Measurements from ENCODE around the gene B4GALT7. TPM values are rescaled to one million over a fixed set of nuclear protein-coding genes. Genes with fewer than 3 reads are reported as not detected.

B4GALT7 gene
- total and polyA plus RNA-seq, 7 donors, result 4.9 to 25.8 (median 14.3) TPM

DNA sequence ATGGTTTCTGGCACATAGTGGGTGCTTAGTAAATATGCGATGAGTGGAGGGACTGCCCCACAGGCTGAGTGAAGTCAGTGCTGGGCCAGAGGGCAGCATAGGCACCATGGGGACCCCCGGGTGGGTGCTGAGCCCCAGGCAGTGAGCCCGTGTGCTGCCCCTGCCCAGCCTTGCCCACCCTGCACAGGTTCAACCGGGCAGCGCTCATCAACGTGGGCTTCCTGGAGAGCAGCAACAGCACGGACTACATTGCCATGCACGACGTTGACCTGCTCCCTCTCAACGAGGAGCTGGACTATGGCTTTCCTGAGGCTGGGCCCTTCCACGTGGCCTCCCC, 7.2 kb downstream of the B4GALT7 start:
- H3K4me3 ChIP-seq, result no peak overlapping the region
- no peak for DNase-seq
- intact Hi-C loops (cut with DNase I), result no loop called here
- no peaks in the 10 kb centered on the region for H3K9me3 ChIP-seq
- WGBS, 2 donors, result 46 to 66% methylated on average over 11 of the region's 11 CpGs
- no peak for TF ChIP-seq POLR2AphosphoS5 (IDR thresholded peaks at IDR 0.05)
- TF ChIP-seq, protein P1, sequence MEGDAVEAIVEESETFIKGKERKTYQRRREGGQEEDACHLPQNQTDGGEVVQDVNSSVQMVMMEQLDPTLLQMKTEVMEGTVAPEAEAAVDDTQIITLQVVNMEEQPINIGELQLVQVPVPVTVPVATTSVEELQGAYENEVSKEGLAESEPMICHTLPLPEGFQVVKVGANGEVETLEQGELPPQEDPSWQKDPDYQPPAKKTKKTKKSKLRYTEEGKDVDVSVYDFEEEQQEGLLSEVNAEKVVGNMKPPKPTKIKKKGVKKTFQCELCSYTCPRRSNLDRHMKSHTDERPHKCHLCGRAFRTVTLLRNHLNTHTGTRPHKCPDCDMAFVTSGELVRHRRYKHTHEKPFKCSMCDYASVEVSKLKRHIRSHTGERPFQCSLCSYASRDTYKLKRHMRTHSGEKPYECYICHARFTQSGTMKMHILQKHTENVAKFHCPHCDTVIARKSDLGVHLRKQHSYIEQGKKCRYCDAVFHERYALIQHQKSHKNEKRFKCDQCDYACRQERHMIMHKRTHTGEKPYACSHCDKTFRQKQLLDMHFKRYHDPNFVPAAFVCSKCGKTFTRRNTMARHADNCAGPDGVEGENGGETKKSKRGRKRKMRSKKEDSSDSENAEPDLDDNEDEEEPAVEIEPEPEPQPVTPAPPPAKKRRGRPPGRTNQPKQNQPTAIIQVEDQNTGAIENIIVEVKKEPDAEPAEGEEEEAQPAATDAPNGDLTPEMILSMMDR (IDR thresholded peaks at IDR 0.05), result no peak
- TF ChIP-seq POLR2A (IDR thresholded peaks at IDR 0.05), result no peak
- no peak for TF ChIP-seq EP300 (IDR thresholded peaks at IDR 0.05)
- H3K36me3 ChIP-seq, result peaks cover 0 to 7% (median 0%) of the 10 kb centered on the region in 4 donors
- no peak overlapping the region for H3K27ac ChIP-seq
- H3K27me3 ChIP-seq, result no peaks in the 10 kb centered on the region
- H3K4me1 ChIP-seq, result peaks cover 0 to 12% (median 9%) of the 10 kb centered on the region in 4 donors

DNA sequence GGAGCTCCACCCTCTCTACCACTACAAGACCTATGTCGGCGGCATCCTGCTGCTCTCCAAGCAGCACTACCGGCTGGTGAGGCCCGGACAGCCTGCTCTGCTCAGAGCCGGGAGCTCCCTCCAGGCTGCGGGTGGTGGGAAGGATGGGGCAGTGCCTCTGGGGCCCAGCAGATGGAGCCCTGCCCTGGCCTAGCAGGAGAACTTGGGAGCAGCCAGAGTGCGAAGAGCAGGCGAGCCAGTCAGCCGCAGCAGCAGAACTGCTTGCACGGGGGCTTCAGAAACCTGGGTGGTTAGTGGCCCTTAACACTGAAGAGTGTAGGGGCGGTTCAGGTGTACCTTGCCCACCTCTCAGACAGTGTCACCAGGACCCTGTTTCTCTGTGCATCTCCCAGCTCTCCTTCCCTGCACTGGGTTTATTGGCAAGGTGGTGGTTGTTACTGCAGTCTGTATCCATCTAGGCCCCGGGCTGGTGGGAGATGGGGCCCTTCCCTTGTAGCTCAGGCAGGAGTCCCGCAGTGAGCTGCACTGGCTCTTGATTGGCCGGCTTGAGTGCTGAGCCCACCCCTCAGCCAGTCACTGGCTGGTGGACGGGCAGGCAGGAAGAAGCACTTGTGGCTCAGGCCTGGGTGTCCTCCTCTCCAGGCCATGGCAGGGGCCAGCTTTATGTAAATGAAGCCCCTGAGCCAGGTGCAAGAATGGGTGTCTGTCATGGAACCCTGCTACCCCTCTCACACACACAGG, 7.7 kb downstream of the B4GALT7 start:
- Histone ChIP-seq H3K4me1 (peaks cover 0 to 12% (median 9%) of the 10 kb centered on the region in 4 donors), H3K27me3 (no peaks in the 10 kb centered on the region), H3K36me3 (peaks cover 0 to 7% (median 0%) of the 10 kb centered on the region in 4 donors), H3K4me3 (no peak overlapping the region), H3K9me3 (no peaks in the 10 kb centered on the region), H3K27ac (no peak overlapping the region)
- intact Hi-C loops (cut with DNase I), result no loop called here
- DNase-seq, result peak; percentile 85
- TF ChIP-seq, protein P1 (IDR thresholded peaks at IDR 0.05), result peak; percentile 29 to 83 (median 74)
- TF ChIP-seq POLR2A (IDR thresholded peaks at IDR 0.05) (no peak), POLR2AphosphoS5 (IDR thresholded peaks at IDR 0.05) (peak in 1 of 4 donors; percentile 37), EP300 (IDR thresholded peaks at IDR 0.05) (no peak)
- WGBS, 2 donors, result 23 to 35% methylated on average over 15 of the region's 15 CpGs

DNA sequence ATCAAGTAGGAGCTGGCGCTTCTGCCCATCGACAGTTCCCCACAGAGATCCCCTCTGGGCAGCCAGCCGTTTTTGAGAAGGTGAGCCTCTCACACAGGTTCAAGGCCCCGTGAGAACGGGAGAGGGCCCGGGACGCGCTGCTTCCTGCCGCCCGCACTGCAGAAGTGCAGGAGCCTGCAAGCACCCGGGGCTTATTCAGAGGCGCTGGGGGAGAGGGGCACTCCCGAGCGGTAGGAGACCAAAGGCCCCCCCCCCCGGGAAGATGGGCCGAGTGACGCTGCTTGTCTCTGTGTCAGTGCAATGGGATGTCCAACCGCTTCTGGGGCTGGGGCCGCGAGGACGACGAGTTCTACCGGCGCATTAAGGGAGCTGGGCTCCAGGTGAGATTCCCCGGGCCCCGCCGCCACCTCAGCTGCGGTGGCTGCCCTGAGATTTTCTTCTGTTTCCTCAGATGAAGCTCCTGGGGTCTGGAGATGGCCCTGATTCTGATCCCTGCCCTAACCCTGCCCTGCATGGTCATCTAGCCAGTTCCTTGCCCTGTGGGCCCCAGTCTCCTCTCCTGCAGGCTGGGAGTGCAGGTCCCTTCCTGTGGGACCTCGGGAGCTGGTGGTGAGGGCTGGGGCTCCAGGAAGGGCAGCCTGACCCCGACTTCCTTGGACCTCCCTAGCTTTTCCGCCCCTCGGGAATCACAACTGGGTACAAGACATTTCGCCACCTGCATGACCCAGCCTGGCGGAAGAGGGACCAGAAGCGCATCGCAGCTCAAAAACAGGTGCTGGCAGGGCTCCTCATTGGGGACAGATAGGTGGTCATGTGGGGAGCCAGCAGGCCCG, 8.5 kb downstream of the B4GALT7 start:
- no peak for DNase-seq
- no peaks in the 10 kb centered on the region for H3K27me3 ChIP-seq
- no peak overlapping the region for H3K4me3 ChIP-seq
- TF ChIP-seq POLR2A (IDR thresholded peaks at IDR 0.05) (no peak), POLR2AphosphoS5 (IDR thresholded peaks at IDR 0.05) (no peak), EP300 (IDR thresholded peaks at IDR 0.05) (no peak)
- TF ChIP-seq, protein P1 (IDR thresholded peaks at IDR 0.05), result no peak
- H3K9me3 ChIP-seq, result no peaks in the 10 kb centered on the region
- no peak overlapping the region for H3K27ac ChIP-seq
- peaks cover 0 to 7% (median 0%) of the 10 kb centered on the region in 4 donors for H3K36me3 ChIP-seq
- intact Hi-C loops (cut with DNase I), result no loop called here
- peaks cover 0 to 12% (median 9%) of the 10 kb centered on the region in 4 donors for H3K4me1 ChIP-seq
- 93 to 95% methylated on average over 37 of the region's 37 CpGs for WGBS, 2 donors

DNA sequence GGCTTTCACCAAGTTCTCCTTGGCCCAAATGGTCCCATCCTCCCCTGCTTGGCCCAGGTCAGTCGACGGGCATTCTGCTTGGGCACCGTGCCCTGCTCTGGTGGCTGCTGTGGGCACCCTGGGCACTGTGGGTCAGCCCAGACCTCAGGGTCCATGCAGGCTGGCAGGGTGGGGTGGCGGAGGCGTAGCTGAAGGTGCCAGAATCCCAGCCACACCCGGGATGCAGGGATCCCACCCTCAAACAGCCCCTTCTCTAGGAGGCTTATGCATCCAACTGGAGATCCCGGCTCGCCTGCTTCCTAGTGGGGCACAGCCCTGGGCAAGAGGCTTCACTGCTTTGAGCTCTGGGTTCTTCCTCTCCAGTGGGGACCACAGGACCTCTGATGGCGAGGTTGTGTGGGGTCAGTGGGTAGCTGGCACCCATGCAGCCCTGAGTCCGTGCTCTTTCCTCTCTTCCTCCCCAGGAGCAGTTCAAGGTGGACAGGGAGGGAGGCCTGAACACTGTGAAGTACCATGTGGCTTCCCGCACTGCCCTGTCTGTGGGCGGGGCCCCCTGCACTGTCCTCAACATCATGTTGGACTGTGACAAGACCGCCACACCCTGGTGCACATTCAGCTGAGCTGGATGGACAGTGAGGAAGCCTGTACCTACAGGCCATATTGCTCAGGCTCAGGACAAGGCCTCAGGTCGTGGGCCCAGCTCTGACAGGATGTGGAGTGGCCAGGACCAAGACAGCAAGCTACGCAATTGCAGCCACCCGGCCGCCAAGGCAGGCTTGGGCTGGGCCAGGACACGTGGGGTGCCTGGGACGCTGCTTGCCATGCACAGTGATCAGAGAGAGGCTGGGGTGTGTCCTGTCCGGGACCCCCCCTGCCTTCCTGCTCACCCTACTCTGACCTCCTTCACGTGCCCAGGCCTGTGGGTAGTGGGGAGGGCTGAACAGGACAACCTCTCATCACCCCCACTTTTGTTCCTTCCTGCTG, 9.4 kb downstream of the B4GALT7 start:
- Histone ChIP-seq H3K4me1 (peaks cover 0 to 12% (median 9%) of the 10 kb centered on the region in 4 donors), H3K9me3 (no peaks in the 10 kb centered on the region), H3K27ac (no peak overlapping the region), H3K36me3 (peaks cover 0 to 7% (median 0%) of the 10 kb centered on the region in 4 donors), H3K27me3 (no peaks in the 10 kb centered on the region), H3K4me3 (no peak overlapping the region)
- WGBS, 2 donors, result 77 to 85% methylated on average over 21 of the region's 21 CpGs
- no peak for DNase-seq
- TF ChIP-seq EP300 (IDR thresholded peaks at IDR 0.05) (no peak), POLR2A (IDR thresholded peaks at IDR 0.05) (no peak), POLR2AphosphoS5 (IDR thresholded peaks at IDR 0.05) (no peak)
- TF ChIP-seq, protein P1 (IDR thresholded peaks at IDR 0.05), result no peak
- intact Hi-C loops (cut with DNase I), result no loop called here
